NCI-H1436 treated with DMSO at 0.1 percent for 48 hours (cell line): ENCODE data around the gene EHMT1.

Experiments
- DNase-seq: peaks from one replicate; lab custom pipeline; 2025; lab: John Stamatoyannopoulos, UW

EHMT1 gene

GRCh38 chr9:137673886-137674285 lies 55.1 kb downstream of the EHMT1 start:
- no peak for DNase-seq

- no peak for DNase-seq
Measured at GRCh38 chr9:137674307-137674975, 55.6 kb downstream of the EHMT1 start.

- DNase-seq, result no peak
Measured at GRCh38 chr9:137674976-137675320, 56.1 kb downstream of the EHMT1 start.

- no peak for DNase-seq
Measured at GRCh38 chr9:137676998-137677397, 58.2 kb downstream of the EHMT1 start.

GRCh38 chr9:137678202-137678601 lies 59.4 kb downstream of the EHMT1 start:
- DNase-seq, result no peak

GRCh38 chr9:137679249-137679648 lies 60.4 kb downstream of the EHMT1 start:
- DNase-seq, result no peak

- DNase-seq, result no peak
Measured at GRCh38 chr9:137679695-137680305, 61.0 kb downstream of the EHMT1 start.

GRCh38 chr9:137680444-137681358 lies 61.9 kb downstream of the EHMT1 start:
- no peak for DNase-seq

GRCh38 chr9:137682428-137683105 lies 63.8 kb downstream of the EHMT1 start:
- DNase-seq, result no peak

GRCh38 chr9:137683262-137683864 lies 64.6 kb downstream of the EHMT1 start:
- DNase-seq, result no peak

GRCh38 chr9:137685035-137685740 lies 66.4 kb downstream of the EHMT1 start:
- DNase-seq, result no peak

GRCh38 chr9:137685741-137686420 lies 67.1 kb downstream of the EHMT1 start:
- no peak for DNase-seq

- no peak for DNase-seq
Measured at GRCh38 chr9:137688261-137688660, 69.5 kb downstream of the EHMT1 start.

GRCh38 chr9:137688725-137689124 lies 69.9 kb downstream of the EHMT1 start:
- DNase-seq, result no peak

- no peak for DNase-seq
Measured at GRCh38 chr9:137689745-137690529, 71.1 kb downstream of the EHMT1 start.

GRCh38 chr9:137690930-137691645 lies 72.3 kb downstream of the EHMT1 start:
- DNase-seq, result no peak

- DNase-seq, result no peak
Measured at GRCh38 chr9:137691646-137692351, 73.0 kb downstream of the EHMT1 start.

- no peak for DNase-seq
Measured at GRCh38 chr9:137694236-137694959, 75.6 kb downstream of the EHMT1 start.
